Mucosa of gallbladder (tissue), 1 donor: ENCODE results near the gene B3GNT8. TPM values are rescaled to one million over a fixed set of nuclear protein-coding genes. Genes with fewer than 3 reads are reported as not detected.
"Not testable (repeated sequence)": the region's sequence is repeated elsewhere in the genome, so short reads cannot be mapped to it uniquely, and the experiment has no call there.

Source experiments
- DNase-seq: peaks from one replicate; pipeline ENCODE4 v3.0.0-alpha.2; 2020; ENCODE audit warnings: low spot score
- total RNA-seq: library from RNA; stranded (reverse); gene quantifications from one replicate; pipeline ENCODE4 v1.2.1, GENCODE V29; 2021
- donor health status: DM: no; HTN: no; CAD: no.

Gene B3GNT8
- total RNA-seq, 1 donor from 2014 or later, result 2.4 TPM

GRCh38 chr19:41415154-41415571, 12.0 kb downstream of the B3GNT8 start:
- DNase-seq, result no peak

GRCh38 chr19:41414461-41414860, 12.7 kb downstream of the B3GNT8 start:
- DNase-seq, result no peak

GRCh38 chr19:41413947-41414346, 13.2 kb downstream of the B3GNT8 start:
- DNase-seq, result no peak

GRCh38 chr19:41412953-41413352, 14.2 kb downstream of the B3GNT8 start:
- DNase-seq, result no peak

- no peak for DNase-seq
Observed at GRCh38 chr19:41411968-41412265, 15.3 kb downstream of the B3GNT8 start.

GRCh38 chr19:41411100-41411967, 15.8 kb downstream of the B3GNT8 start:
- no peak for DNase-seq

- no peak for DNase-seq
Observed at GRCh38 chr19:41410336-41411054, 16.7 kb downstream of the B3GNT8 start.

GRCh38 chr19:41409288-41409687, 17.9 kb downstream of the B3GNT8 start:
- peak; percentile 63 for DNase-seq

GRCh38 chr19:41408846-41409245, 18.3 kb downstream of the B3GNT8 start:
- not testable (repeated sequence) for DNase-seq

- DNase-seq, result no peak
Observed at GRCh38 chr19:41408256-41408655, 18.9 kb downstream of the B3GNT8 start.

- no peak for DNase-seq
Observed at GRCh38 chr19:41407271-41407670, 19.9 kb downstream of the B3GNT8 start.

GRCh38 chr19:41405776-41406175, 21.4 kb downstream of the B3GNT8 start:
- DNase-seq, result no peak

- no peak for DNase-seq
Observed at GRCh38 chr19:41403181-41403970, 23.8 kb downstream of the B3GNT8 start.

GRCh38 chr19:41402010-41402409, 25.2 kb downstream of the B3GNT8 start:
- no peak for DNase-seq

GRCh38 chr19:41401483-41401882, 25.7 kb downstream of the B3GNT8 start:
- no peak for DNase-seq

GRCh38 chr19:41399525-41399924, 27.6 kb downstream of the B3GNT8 start:
- no peak for DNase-seq

GRCh38 chr19:41399091-41399490, 28.1 kb downstream of the B3GNT8 start:
- DNase-seq, result no peak

- no peak for DNase-seq
Observed at GRCh38 chr19:41398598-41398997, 28.6 kb downstream of the B3GNT8 start.

GRCh38 chr19:41398050-41398418, 29.1 kb downstream of the B3GNT8 start:
- no peak for DNase-seq

- DNase-seq, result peak; percentile 100
Observed at GRCh38 chr19:41397086-41398049, 29.8 kb downstream of the B3GNT8 start, which contains the start of the genes BCKDHA and EXOSC5. Gene BCKDHA (plus strand): TSS chr19:41397818. CDS start chr19:41397828, 10 bp downstream. Gene EXOSC5 (minus strand): TSS chr19:41397359. CDS start chr19:41397328, 31 bp downstream.

- DNase-seq, result no peak
Observed at GRCh38 chr19:41395355-41395754, 31.8 kb downstream of the B3GNT8 start.
